Activated naive CD8-positive, alpha-beta T cell treated with anti-CD3 and anti-CD28 coated beads, Interleukin-2, amount 10 ng/mL, durations not matched to agents 7 days and 5 days (primary cell): ENCODE data around the gene TRABD2A. TPM values are rescaled to one million over a fixed set of nuclear protein-coding genes. Genes with fewer than 3 reads are reported as not detected.

Experiments used
- ATAC-seq: fragments of 150-1000 bp; cut with Tn5 transposase; one replicate; pipeline ENCODE4 v1.10.0; 2021; ENCODE audit warnings: low read depth, moderate library complexity
- POLR2A ChIA-PET: fragments of 350-600 bp; sonication (Branson Sonifier 250); formaldehyde crosslinking; loops from one replicate; lab custom pipeline; 2021; ENCODE audit warnings: antibody characterized with exemption; lab: Charles Lee
- DNase-seq: peaks from one replicate; pipeline ENCODE4 v3.0.0; 2021
- H3K27ac Mint-ChIP-seq: one replicate; pipeline ENCODE4 v1.8.0; 2022; ENCODE audit warnings: mild to moderate bottlenecking, mixed read lengths
- H3K27me3 Mint-ChIP-seq: one replicate; pipeline ENCODE4 v1.8.0; 2022; ENCODE audit warnings: mild to moderate bottlenecking, moderate library complexity, mixed read lengths
- H3K36me3 Mint-ChIP-seq: one replicate; pipeline ENCODE4 v1.8.0; 2021; ENCODE audit warnings: mild to moderate bottlenecking, mixed read lengths
- H3K4me1 Mint-ChIP-seq: one replicate; pipeline ENCODE4 v1.8.0; 2021; ENCODE audit warnings: mixed read lengths
- H3K4me3 Mint-ChIP-seq: one replicate; pipeline ENCODE4 v1.8.0; 2022; ENCODE audit warnings: mild to moderate bottlenecking, moderate library complexity, mixed read lengths
- H3K9me3 Mint-ChIP-seq: one replicate; pipeline ENCODE4 v1.8.0; 2021; ENCODE audit warnings: mixed read lengths
- total RNA-seq, 2 experiments: library from RNA; stranded (reverse); gene quantifications; one replicate each; pipeline ENCODE4 v1.2.3, GENCODE V29; 2021

Gene TRABD2A
- total RNA-seq, 2 experiments from 2014 or later: 81.1 to 85.5 TPM

DNA sequence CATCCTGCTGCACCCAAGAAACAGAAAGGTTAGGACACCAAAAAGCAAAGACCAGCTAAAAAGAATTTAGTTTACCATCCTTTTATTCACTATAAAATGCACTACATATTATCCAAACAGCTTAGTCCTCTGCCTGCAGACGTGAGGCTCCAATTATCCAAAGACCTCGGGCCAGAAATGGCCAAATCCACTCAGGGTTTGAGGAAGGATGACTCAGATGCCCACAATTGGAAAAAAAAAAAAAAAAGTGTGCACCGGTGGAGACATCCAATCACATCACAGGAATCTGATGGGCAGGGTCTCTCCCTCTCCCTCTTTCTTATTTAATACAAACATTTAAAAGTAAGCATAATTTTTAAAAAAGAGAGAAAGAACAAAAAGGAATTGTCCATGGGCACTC is 65.7 kb downstream of the TRABD2A start:
- no peak overlapping the region for H3K4me3 Mint-ChIP-seq
- peaks cover 14% of the 10 kb centered on the region for H3K36me3 Mint-ChIP-seq
- peaks cover 28% of the 10 kb centered on the region for H3K4me1 Mint-ChIP-seq
- ATAC-seq (no peak), DNase-seq (no peak)
- no peaks in the 10 kb centered on the region for H3K27me3 Mint-ChIP-seq
- no peaks in the 10 kb centered on the region for H3K9me3 Mint-ChIP-seq
- no peak overlapping the region for H3K27ac Mint-ChIP-seq
- POLR2A ChIA-PET: interaction anchor here (0.7 kb wide), 1 partner anchor 59 kb away, joined by 3 read pairs; no protein-coding TSS in a partner anchor

DNA sequence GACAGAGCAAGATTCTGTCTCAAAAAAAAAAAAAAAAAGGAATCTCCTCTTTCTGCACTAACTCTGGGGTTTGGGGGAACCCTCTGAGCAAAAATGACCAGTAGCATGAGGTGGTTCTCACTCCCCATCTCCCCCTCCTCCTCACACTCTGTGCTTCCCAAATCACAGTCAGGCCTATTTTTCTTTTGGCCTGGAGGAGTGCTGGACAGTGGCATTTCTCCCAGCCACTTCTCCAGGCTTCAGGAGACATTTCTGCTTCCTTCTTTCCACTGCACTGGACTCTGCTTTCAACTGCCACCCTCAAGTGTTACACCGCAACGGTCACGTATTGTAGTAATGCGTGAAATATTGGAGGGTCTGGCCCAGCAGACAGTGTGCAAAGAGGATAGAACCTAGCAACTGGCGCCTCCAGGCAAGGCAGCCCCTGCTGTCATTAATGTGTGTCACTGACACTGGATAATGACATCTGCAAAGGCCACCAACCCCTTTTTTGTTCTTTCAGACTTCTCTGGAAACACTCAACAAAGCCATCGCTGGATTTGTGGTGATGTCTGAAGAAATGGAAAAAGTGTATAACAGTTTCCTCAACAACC is 68.9 kb downstream of the TRABD2A start:
- DNase-seq (no peak), ATAC-seq (no peak)
- Mint-ChIP-seq H3K9me3 (no peaks in the 10 kb centered on the region), H3K36me3 (peaks cover 9% of the 10 kb centered on the region), H3K4me1 (peaks cover 17% of the 10 kb centered on the region), H3K27me3 (no peaks in the 10 kb centered on the region), H3K4me3 (no peak overlapping the region), H3K27ac (no peak overlapping the region)
- POLR2A ChIA-PET: no interaction called here

GRCh38 chr2:84808279-84808678 is 72.6 kb downstream of the TRABD2A start:
- Mint-ChIP-seq H3K27me3 (no peaks in the 10 kb centered on the region), H3K4me1 (peaks cover 7% of the 10 kb centered on the region), H3K4me3 (no peak overlapping the region), H3K36me3 (peaks cover 1% of the 10 kb centered on the region), H3K9me3 (no peaks in the 10 kb centered on the region), H3K27ac (no peak overlapping the region)
- POLR2A ChIA-PET: no interaction called here
- DNase-seq (no peak), ATAC-seq (no peak)

GRCh38 chr2:84807063-84807485 is 73.8 kb downstream of the TRABD2A start:
- no peak for ATAC-seq
- no peak for DNase-seq
- Mint-ChIP-seq H3K36me3 (peaks cover 9% of the 10 kb centered on the region), H3K4me3 (no peak overlapping the region), H3K27ac (no peak overlapping the region), H3K27me3 (no peaks in the 10 kb centered on the region), H3K4me1 (peaks cover 7% of the 10 kb centered on the region), H3K9me3 (peaks cover 4% of the 10 kb centered on the region)
- POLR2A ChIA-PET: no interaction called here

- Mint-ChIP-seq H3K27me3 (no peaks in the 10 kb centered on the region), H3K36me3 (peaks cover 14% of the 10 kb centered on the region), H3K27ac (no peak overlapping the region), H3K4me3 (no peak overlapping the region), H3K9me3 (peaks cover 8% of the 10 kb centered on the region), H3K4me1 (peaks cover 9% of the 10 kb centered on the region)
- POLR2A ChIA-PET: interaction anchor here (0.8 kb wide), 1 partner anchor 24 kb away, joined by 4 read pairs; no protein-coding TSS in a partner anchor
- no peak for DNase-seq
- no peak for ATAC-seq
These were observed 75.5 kb downstream of the TRABD2A start for GRCh38 chr2:84805250-84805958.

GRCh38 chr2:84801811-84802210 is 79.1 kb downstream of the TRABD2A start:
- H3K4me1 Mint-ChIP-seq: peaks cover 9% of the 10 kb centered on the region
- H3K27me3 Mint-ChIP-seq: no peaks in the 10 kb centered on the region
- no peak overlapping the region for H3K27ac Mint-ChIP-seq
- H3K4me3 Mint-ChIP-seq: no peak overlapping the region
- peaks cover 14% of the 10 kb centered on the region for H3K36me3 Mint-ChIP-seq
- H3K9me3 Mint-ChIP-seq: peaks cover 8% of the 10 kb centered on the region
- POLR2A ChIA-PET: interaction anchor here (0.9 kb wide), 1 partner anchor 57 kb away, joined by 5 read pairs; no protein-coding TSS in a partner anchor
- DNase-seq (no peak), ATAC-seq (no peak)

GRCh38 chr2:84800194-84800805 is 80.6 kb downstream of the TRABD2A start:
- Mint-ChIP-seq H3K27me3 (no peaks in the 10 kb centered on the region), H3K4me3 (peak overlapping the region; percentile 64), H3K27ac (peak overlapping the region; percentile 50), H3K9me3 (peaks cover 8% of the 10 kb centered on the region), H3K36me3 (peaks cover 14% of the 10 kb centered on the region), H3K4me1 (peaks cover 7% of the 10 kb centered on the region)
- POLR2A ChIA-PET: no interaction called here
- ATAC-seq (no peak), DNase-seq (no peak)

- peaks cover 8% of the 10 kb centered on the region for H3K9me3 Mint-ChIP-seq
- H3K27ac Mint-ChIP-seq: peak overlapping the region; percentile 50
- no peaks in the 10 kb centered on the region for H3K27me3 Mint-ChIP-seq
- H3K4me1 Mint-ChIP-seq: peaks cover 7% of the 10 kb centered on the region
- H3K36me3 Mint-ChIP-seq: peaks cover 14% of the 10 kb centered on the region
- ATAC-seq (no peak), DNase-seq (no peak)
- POLR2A ChIA-PET: no interaction called here
- H3K4me3 Mint-ChIP-seq: peak overlapping the region; percentile 64
These were observed 81.1 kb downstream of the TRABD2A start for GRCh38 chr2:84799772-84800171.

GRCh38 chr2:84797271-84797670 is 83.6 kb downstream of the TRABD2A start:
- Mint-ChIP-seq H3K9me3 (peaks cover 14% of the 10 kb centered on the region), H3K4me1 (peaks cover 9% of the 10 kb centered on the region), H3K27me3 (no peaks in the 10 kb centered on the region), H3K4me3 (no peak overlapping the region), H3K36me3 (peaks cover 11% of the 10 kb centered on the region), H3K27ac (no peak overlapping the region)
- POLR2A ChIA-PET: no interaction called here
- DNase-seq (no peak), ATAC-seq (no peak)

DNA sequence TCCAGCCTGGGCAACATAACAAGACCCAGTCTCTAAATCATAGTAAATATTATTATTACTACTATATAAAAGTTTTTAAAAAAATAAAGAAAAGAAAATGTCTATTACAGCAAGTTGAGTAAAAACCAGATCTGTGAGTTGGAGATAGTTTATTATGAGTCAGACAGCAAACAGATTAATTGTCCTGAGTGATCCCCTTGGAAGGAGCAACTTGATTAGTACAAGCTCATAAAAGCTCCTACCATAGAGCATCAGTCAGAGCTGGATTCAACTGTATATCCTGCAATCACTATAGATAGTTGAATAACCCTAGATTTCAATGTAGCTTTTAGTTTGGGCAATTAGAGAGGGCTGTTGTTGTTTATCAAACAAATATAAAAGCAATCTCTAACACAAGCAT is 84.1 kb downstream of the TRABD2A start:
- POLR2A ChIA-PET: no interaction called here
- peaks cover 9% of the 10 kb centered on the region for H3K9me3 Mint-ChIP-seq

DNA sequence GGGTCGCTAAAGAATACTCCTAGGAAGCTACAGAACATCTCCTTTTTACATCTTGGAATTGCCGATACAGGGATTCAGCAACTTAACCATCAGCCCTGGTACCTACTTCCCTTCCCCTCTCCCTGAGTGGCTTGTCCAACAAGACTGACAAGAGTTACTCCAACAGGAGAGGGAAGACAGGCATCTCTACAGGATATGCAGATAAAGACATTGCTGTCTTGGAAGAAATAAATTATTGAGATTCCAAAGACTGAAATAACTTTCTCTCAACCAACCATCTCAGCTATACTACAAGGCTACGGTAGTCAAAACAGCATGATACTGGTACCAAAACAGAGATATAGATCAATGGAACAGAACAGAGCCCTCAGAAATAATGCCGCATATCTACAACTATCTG is 87.2 kb downstream of the TRABD2A start:
- POLR2A ChIA-PET: no interaction called here
- Mint-ChIP-seq H3K36me3 (peaks cover 4% of the 10 kb centered on the region), H3K27me3 (no peaks in the 10 kb centered on the region), H3K4me1 (peaks cover 2% of the 10 kb centered on the region), H3K27ac (no peak overlapping the region), H3K4me3 (no peak overlapping the region), H3K9me3 (peaks cover 8% of the 10 kb centered on the region)
- no peak for ATAC-seq
- no peak for DNase-seq

More for the DNA sequence above, 84.1 kb downstream of the TRABD2A start:
- H3K27ac Mint-ChIP-seq: no peak overlapping the region
- H3K4me3 Mint-ChIP-seq: no peak overlapping the region
- H3K27me3 Mint-ChIP-seq: no peaks in the 10 kb centered on the region
- no peak for DNase-seq
- H3K4me1 Mint-ChIP-seq: peaks cover 9% of the 10 kb centered on the region
- no peak for ATAC-seq
- H3K36me3 Mint-ChIP-seq: peaks cover 6% of the 10 kb centered on the region

GRCh38 chr2:84792856-84793522 is 87.9 kb downstream of the TRABD2A start:
- Mint-ChIP-seq H3K27ac (no peak overlapping the region), H3K9me3 (peaks cover 9% of the 10 kb centered on the region), H3K4me3 (no peak overlapping the region), H3K4me1 (peaks cover 2% of the 10 kb centered on the region), H3K36me3 (peaks cover 6% of the 10 kb centered on the region), H3K27me3 (no peaks in the 10 kb centered on the region)
- ATAC-seq: no peak
- DNase-seq: no peak
- POLR2A ChIA-PET: no interaction called here

- H3K4me1 Mint-ChIP-seq: peaks cover 17% of the 10 kb centered on the region
- peaks cover 26% of the 10 kb centered on the region for H3K36me3 Mint-ChIP-seq
- H3K27ac Mint-ChIP-seq: no peak overlapping the region
- H3K27me3 Mint-ChIP-seq: no peaks in the 10 kb centered on the region
- H3K9me3 Mint-ChIP-seq: peaks cover 6% of the 10 kb centered on the region
- H3K4me3 Mint-ChIP-seq: no peak overlapping the region
- no peak for ATAC-seq
- POLR2A ChIA-PET: no interaction called here
- DNase-seq: no peak
These were observed 92.4 kb downstream of the TRABD2A start for GRCh38 chr2:84788498-84788897.
